A673 (cell line): ENCODE measurements around the gene WDR3. TPM values are rescaled to one million over a fixed set of nuclear protein-coding genes. Genes with fewer than 3 reads are reported as not detected.

Source experiments
- BruUV-seq: library from RNA; stranded (reverse); fragments of 400-500 nt; replicated peaks from 2 replicates; lab custom pipeline; 2021; lab: Mats Ljungman, UMichigan
- CTCF ChIA-PET: fragments of 300-600 bp; sonication (Branson Sonifier 250); formaldehyde crosslinking; loops from one replicate; lab custom pipeline; 2022; ENCODE audit warnings: antibody characterized with exemption; lab: Charles Lee
- POLR2A ChIA-PET: fragments of 300-600 bp; sonication (Branson Sonifier 250); formaldehyde crosslinking; loops from one replicate; lab custom pipeline; 2022; ENCODE audit warnings: antibody characterized with exemption; ENCODE audit not compliant: low non-redundant PET; lab: Charles Lee
- DNase-seq: peaks from one replicate; pipeline ENCODE4 v3.0.0-alpha.2; 2015; ENCODE audit warnings: low spot score
- H3K27ac ChIP-seq: fragments of 200-600 bp; sonication (generic); 2 replicates; pipeline ENCODE4 v1.5.1; 2016; ENCODE audit warnings: mixed run types, low read depth, mild to moderate bottlenecking, mixed read lengths, antibody characterized with exemption, low read length; ENCODE audit not compliant: poor library complexity, severe bottlenecking
- H3K27me3 ChIP-seq: fragments of 200-600 bp; sonication (generic); replicated peaks from 2 replicates; pipeline ENCODE4 v1.6.1; 2017; ENCODE audit warnings: mixed run types, low read depth, mild to moderate bottlenecking, mixed read lengths, antibody characterized with exemption, low read length; ENCODE audit not compliant: insufficient read depth, poor library complexity
- H3K36me3 ChIP-seq: fragments of 200-600 bp; sonication (generic); 2 replicates; pipeline ENCODE4 v1.6.1; 2016; ENCODE audit warnings: mixed run types, mild to moderate bottlenecking, mixed read lengths, antibody characterized with exemption, low read length; ENCODE audit not compliant: insufficient read depth, poor library complexity, severe bottlenecking
- H3K4me1 ChIP-seq: fragments of 200-600 bp; sonication (generic); 2 replicates; pipeline ENCODE4 v1.6.1; 2017; ENCODE audit warnings: mixed run types, mild to moderate bottlenecking, mixed read lengths, antibody characterized with exemption, low read length; ENCODE audit not compliant: insufficient read depth, poor library complexity, severe bottlenecking
- H3K4me3 ChIP-seq: fragments of 200-600 bp; sonication (generic); 2 replicates; pipeline ENCODE4 v1.5.1; 2016; ENCODE audit warnings: low read depth, mixed run types, mild to moderate bottlenecking, mixed read lengths, low read length; ENCODE audit not compliant: poor library complexity, severe bottlenecking
- H3K9me3 ChIP-seq: fragments of 200-600 bp; sonication (generic); 2 replicates; pipeline ENCODE4 v1.6.1; 2016; ENCODE audit warnings: mixed run types, low read depth, mild to moderate bottlenecking, mixed read lengths, antibody characterized with exemption, low read length; ENCODE audit not compliant: poor library complexity, severe bottlenecking
- EZH2 ChIP-seq: fragments of 200-600 bp; sonication (generic); IDR thresholded peaks from 2 replicates; pipeline ENCODE4 v1.6.1; 2017; ENCODE audit warnings: borderline replicate concordance, low read depth, mild to moderate bottlenecking, mixed read lengths, antibody characterized with exemption, low read length; ENCODE audit not compliant: poor library complexity, severe bottlenecking
- intact Hi-C: fragments of 100-400 bp; cut with micrococcal nuclease; formaldehyde crosslinking; loops from one replicate; pipeline ENCODE4 v1.10.0; 2022; ENCODE audit not compliant: unreplicated experiment
- total RNA-seq: library from RNA; stranded (reverse); gene quantifications from 2 replicates; pipeline ENCODE4 v1.2.3, GENCODE V29; 2021
- TF ChIP-seq, protein P1 (sequence below): fragments of 300-800, 200-600 bp; sonication (generic); conservative IDR thresholded peaks from 2 replicates; pipeline ENCODE4 v1.5.1; 2017; ENCODE audit warnings: low read depth, mild to moderate bottlenecking, antibody characterized with exemption, low read length, moderate library complexity, mixed read lengths

Gene WDR3
- total RNA-seq, 1 experiment from 2014 or later: 70.1 TPM

DNA sequence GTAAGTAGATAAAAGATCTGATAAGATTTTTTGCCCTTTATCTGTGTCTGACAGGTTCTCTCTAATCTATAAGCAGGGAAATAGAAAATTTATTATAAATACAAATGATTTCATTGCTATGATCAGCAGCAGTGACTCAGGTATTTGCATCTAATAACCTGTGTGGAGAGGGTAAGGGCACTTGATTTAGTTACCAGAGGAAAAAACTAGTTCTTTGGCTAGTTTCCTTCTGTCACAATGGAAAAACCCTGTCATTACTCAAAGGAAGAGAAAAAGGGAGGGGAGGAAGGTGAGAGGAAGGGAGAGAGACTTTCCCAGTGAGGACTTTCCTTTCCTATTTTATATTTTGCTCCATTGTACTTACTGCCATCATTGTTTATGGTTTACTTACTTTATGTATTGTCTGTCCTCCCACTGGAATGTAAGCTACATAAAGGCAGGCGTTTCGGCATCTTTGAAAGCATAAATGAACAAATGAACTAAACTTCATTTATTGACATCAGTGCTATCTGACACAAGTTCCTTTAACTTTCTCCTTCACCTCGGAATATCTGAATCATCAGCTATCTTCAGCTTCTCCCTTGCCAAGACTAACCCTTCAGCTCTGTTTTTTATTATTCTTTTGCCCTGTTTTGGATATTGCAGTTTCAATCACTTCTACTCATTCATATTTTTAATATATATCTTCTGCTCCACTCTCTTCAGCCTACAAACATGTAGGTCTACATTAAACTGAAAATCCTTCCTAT lies 34.9 kb downstream of the WDR3 start:
- CTCF ChIA-PET: no interaction called here

DNA sequence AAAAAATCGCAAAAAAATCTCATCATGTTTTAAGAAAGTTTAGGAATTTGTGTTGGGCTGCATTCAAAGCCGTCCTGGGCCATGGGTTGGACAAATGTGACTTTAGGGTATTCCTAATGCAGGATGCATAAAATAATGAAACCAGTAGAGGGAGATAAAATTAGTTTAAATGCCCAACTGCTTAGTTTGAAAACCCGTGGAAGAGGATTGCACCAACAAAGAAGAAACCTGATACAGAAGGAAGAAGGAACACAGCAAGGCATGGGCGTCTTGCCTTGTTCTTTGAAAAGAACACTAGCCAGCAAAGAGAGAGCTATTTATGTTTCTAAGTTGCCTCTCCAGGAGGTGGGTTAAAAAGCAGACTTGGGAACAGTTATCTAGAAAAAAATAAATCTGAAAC lies 37.9 kb downstream of the WDR3 start:
- CTCF ChIA-PET: no interaction called here
- POLR2A ChIA-PET: no interaction called here
- Histone ChIP-seq H3K27me3 (no peaks in the 10 kb centered on the region), H3K4me1 (peaks cover 10% of the 10 kb centered on the region), H3K36me3 (no peaks in the 10 kb centered on the region), H3K27ac (peak overlapping the region; percentile 64), H3K9me3 (no peaks in the 10 kb centered on the region), H3K4me3 (no peak overlapping the region)
- TF ChIP-seq, protein P1, sequence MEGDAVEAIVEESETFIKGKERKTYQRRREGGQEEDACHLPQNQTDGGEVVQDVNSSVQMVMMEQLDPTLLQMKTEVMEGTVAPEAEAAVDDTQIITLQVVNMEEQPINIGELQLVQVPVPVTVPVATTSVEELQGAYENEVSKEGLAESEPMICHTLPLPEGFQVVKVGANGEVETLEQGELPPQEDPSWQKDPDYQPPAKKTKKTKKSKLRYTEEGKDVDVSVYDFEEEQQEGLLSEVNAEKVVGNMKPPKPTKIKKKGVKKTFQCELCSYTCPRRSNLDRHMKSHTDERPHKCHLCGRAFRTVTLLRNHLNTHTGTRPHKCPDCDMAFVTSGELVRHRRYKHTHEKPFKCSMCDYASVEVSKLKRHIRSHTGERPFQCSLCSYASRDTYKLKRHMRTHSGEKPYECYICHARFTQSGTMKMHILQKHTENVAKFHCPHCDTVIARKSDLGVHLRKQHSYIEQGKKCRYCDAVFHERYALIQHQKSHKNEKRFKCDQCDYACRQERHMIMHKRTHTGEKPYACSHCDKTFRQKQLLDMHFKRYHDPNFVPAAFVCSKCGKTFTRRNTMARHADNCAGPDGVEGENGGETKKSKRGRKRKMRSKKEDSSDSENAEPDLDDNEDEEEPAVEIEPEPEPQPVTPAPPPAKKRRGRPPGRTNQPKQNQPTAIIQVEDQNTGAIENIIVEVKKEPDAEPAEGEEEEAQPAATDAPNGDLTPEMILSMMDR: peak; percentile 56
- no peak for TF ChIP-seq EZH2
- no TSS peak for BruUV-seq
- DNase-seq: peak; percentile 77
- intact Hi-C loops: no loop called here

More for the DNA sequence above, 34.9 kb downstream of the WDR3 start:
- peaks cover 13% of the 10 kb centered on the region for H3K36me3 ChIP-seq
- intact Hi-C loops: no loop called here
- no peak overlapping the region for H3K27ac ChIP-seq
- no peaks in the 10 kb centered on the region for H3K27me3 ChIP-seq
- no peak overlapping the region for H3K4me3 ChIP-seq
- no peak for DNase-seq
- POLR2A ChIA-PET: no interaction called here
- BruUV-seq: no TSS peak
- no peak for TF ChIP-seq EZH2
- TF ChIP-seq, protein P1: no peak
- H3K4me1 ChIP-seq: peaks cover 10% of the 10 kb centered on the region
- no peaks in the 10 kb centered on the region for H3K9me3 ChIP-seq

DNA sequence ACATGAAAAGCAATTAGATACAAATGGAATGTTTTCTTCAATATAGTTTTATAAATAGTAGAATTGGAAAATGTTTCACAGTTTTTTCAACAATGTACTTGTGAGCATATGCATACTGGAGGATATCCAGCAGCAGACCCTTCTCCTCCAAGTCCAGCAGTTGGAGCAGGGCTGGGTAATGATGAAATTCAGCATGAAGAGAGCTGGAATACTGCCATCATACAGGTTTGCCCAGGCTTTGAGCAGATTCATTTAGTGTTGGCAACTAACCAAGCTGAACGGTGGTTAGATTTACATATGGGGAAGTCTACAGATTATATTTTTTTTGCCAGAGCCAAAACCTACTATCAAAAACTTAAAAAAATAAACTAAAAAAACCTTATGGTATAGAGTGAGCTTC lies 38.3 kb downstream of the WDR3 start:
- TF ChIP-seq EZH2: no peak
- TF ChIP-seq, protein P1: no peak
- intact Hi-C loops: no loop called here
- no peaks in the 10 kb centered on the region for H3K27me3 ChIP-seq
- peaks cover 10% of the 10 kb centered on the region for H3K4me1 ChIP-seq
- H3K27ac ChIP-seq: peak overlapping the region; percentile 64
- BruUV-seq: no TSS peak
- no peaks in the 10 kb centered on the region for H3K9me3 ChIP-seq
- no peaks in the 10 kb centered on the region for H3K36me3 ChIP-seq
- ChIA-PET POLR2A (no interaction called here), CTCF (no interaction called here)
- H3K4me3 ChIP-seq: no peak overlapping the region
- peak; percentile 50 for DNase-seq
